ENCODE results near the gene DGCR6.
"Not testable (repeated sequence)": the region's sequence is repeated elsewhere in the genome, so short reads cannot be mapped to it uniquely, and the experiment has no call there.

Gene DGCR6

DNA sequence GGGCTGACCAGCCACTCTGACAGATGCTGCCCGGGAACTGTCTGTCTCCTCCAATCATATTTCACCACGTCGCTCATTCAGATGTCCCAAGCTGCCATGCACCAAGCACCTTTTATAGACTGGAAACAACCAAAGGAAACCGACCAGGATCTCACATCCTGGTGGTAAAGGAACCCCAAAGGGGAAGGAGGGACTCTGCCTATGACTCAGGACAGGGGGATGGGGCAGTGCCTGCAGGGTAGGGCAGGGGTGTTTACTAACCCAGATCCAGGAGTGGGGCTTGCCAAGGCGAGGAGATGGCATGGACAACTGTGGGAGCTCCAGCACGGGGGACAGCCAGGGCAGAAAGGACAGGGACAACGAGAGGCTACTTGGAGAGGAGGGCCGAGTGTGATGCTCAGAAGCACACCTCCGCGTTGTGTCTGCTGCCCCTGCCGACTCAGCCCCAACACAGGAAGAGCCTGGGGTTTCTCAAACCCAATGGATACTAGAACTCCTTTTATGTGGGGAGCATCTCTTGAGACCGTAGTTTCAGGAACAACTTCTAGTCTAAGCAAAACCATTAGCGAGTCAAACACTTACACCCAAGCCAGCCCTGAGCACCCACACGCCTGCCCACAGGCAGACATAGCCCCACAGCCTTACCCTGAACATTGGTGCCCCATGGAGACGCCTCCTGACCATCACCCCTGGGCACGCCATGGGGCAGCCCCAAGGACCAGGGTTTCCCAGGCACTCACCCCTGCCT is 26.0 kb downstream of the DGCR6 start:
- DNase-seq: no peak

- no peak for DNase-seq
Measured at GRCh38 chr22:18933914-18934313, 27.8 kb downstream of the DGCR6 start.

DNA sequence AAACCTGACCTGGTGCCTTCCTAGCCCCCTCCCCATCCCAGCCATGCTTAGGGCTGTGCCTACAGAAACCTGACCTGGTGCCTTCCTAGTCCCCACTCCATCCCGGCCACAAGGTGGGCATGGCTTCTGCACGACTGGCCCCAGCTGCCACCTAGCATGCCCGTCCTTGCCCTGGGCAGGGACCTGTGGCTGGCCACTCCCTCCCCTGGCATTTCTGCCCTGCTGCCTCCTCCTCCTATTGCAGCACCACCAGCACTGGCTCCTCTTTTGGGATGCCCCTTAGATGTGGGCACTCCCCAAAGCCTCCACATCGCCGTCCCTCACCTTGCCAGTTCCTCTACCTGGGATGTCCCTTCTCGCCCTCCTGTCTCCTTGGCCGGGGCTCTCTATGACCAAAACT is 28.6 kb downstream of the DGCR6 start:
- not testable (repeated sequence) for DNase-seq

GRCh38 chr22:18935889-18936529 is 29.9 kb downstream of the DGCR6 start, which contains the start of gene PRODH:
Gene PRODH, minus strand, starts transcription at chr22:18936293. Its CDS starts 6 bp downstream, at chr22:18936287.
- DNase-seq: no peak

- not testable (repeated sequence) for DNase-seq
Measured at GRCh38 chr22:18938691-18939090, 32.6 kb downstream of the DGCR6 start.

- not testable (repeated sequence) for DNase-seq
Measured at GRCh38 chr22:18947105-18947504, 41.0 kb downstream of the DGCR6 start.

- DNase-seq: no peak
Measured at GRCh38 chr22:18947905-18948304, 41.8 kb downstream of the DGCR6 start.

DNA sequence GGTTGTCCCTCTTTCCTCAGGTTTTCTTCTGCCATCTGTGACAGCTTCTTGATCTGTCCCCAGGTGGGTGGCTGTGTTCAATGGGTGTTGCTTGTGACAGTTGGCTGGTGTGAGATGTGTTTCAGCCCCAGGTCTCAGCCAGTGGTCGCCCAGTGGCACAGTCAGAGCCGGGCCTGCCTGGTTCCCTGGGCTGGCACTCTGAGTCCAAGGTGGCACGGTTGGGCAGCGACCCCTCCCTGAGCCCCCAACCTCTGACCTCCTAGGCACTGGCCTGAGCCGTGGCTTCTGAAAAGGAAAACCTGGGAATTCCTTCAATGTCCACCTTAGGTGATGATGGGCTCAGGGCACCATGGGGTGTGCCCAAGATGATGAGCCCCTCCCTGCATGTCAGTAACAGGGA is 44.0 kb downstream of the DGCR6 start:
- no peak for DNase-seq

GRCh38 chr22:18952022-18952421 is 45.9 kb downstream of the DGCR6 start:
- no peak for DNase-seq

DNA sequence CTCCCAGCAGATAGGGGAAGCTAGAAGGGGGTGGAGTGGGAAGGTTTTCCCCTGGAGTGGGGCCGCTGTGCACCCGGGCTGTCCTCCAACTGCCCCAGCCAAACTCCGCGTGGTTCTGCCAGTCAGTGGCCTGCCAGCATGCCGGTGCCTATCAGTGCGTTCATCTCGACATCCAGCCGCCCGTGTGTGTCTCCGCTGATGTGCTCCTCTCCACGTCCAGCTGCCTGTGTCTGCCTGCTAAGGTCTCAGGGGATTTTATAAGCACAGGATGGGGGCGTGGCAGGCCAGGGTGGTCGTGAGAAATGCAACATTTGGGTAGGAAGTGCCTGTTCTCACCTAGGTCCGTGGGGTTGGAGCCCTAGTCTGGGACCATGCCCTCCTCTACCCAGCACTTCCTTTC is 47.0 kb downstream of the DGCR6 start:
- not testable (repeated sequence) for DNase-seq

- peak; percentile 18 to 44 (median 40) for DNase-seq
Measured at GRCh38 chr22:18954303-18954989, 48.3 kb downstream of the DGCR6 start.

DNA sequence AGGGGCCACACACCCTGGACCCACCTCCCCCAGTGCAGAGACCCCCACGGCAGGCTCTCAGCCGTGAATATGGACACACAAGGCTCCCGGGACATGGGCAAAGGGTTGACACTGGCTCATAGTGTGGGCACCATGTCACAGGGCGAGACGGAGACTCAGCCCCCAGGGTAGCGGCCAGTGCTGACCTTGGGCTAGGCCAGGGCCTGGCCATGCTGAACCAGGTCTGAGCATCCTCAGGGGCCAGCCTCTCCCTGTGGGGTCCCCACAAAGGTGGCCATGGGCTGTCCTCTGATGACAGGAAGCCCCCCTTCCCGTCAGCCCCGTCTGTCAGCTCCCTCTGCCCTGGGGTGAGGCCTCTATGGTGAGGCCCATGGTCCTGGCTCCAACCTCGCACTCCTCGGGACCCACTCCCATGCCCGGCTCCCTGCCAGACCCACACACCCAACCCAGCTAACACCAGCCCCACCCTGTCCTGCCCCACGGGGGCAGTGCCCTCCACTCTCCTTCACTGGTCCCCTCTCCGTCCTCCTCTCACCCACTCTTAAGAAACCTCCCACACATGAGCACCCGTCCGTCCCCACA is 49.0 kb downstream of the DGCR6 start:
- DNase-seq: no peak

GRCh38 chr22:18955696-18956095 is 49.6 kb downstream of the DGCR6 start:
- no peak for DNase-seq

DNA sequence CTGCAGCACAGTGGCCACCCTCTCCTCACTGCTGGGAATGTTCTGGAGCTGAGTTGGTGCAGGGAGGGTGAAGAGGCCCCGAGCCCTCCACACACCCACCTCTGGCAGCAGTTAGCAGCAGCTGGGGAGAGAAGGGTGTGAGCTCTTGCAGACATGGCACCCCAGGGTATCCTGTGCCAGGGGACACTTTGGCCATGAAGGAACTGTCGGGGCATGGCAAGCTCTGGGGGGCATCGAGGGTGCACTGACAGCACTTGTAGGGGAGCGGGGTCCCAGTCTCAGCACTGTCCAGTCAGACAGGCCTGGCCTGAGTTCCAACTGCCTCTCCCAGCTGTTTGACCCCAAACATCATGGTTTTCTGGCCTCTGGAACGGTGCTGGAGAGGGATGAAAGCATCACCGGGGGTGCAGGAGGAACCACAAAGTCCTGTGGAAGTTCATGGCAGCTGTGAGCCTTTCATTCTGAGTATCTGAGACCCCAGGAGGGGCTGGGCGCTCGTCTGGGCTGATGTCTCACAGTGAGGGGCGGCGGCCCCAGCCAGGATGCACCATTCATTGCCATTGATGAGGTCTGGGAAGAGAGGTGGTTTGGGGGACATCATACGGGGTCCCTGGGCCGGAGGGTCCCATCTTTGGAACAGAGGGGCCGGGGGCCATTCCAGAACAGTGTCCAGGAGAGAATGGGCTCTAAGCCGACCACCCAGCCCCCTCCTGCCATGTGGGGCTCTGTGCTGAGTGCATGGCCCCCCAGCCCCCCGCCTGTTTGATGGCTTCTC is 50.2 kb downstream of the DGCR6 start:
- DNase-seq: not testable (repeated sequence)

DNA sequence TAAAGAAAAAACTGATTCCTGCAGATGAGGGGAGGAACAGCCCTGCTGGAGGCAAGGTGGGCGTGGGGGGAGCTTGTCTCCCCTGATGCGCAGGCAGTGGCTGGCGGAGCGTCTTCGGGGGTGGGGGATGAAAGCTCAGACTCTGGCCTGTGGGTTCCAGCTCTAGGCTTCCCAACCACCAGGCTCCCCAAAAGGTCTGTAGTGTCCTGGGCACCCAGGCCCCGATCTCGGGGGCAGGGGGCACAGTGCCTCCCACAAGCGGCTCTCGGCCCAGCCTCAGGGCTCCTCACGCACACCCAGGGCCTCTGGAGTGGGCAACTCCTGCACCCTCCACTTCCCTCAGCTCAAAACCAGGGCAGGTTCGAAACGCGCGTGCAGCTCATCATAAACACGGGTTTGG is 50.8 kb downstream of the DGCR6 start:
- not testable (repeated sequence) for DNase-seq

GRCh38 chr22:18957621-18958320 is 51.7 kb downstream of the DGCR6 start:
- not testable (repeated sequence) for DNase-seq

GRCh38 chr22:18958321-18958705 is 52.2 kb downstream of the DGCR6 start:
- not testable (repeated sequence) for DNase-seq

DNA sequence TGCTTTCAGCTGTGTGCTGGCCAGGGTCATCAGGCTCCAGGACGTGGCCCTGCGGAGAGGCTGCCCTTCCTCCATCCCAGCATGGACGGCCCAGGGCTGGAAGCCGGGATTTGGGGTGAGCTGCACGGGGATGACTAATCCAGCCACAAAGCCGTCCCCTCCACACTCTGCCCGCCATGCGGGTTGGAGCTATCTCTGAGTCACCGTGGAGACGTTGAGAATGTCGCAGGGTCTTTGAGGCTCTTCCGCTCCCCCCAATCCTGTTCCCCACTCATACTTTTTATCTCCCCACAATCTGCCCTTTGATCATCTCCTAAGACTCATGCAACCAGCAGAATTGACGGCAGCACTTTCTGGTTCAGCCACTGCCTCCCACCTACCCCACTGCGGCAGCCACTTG is 52.6 kb downstream of the DGCR6 start:
- DNase-seq: not testable (repeated sequence)

DNA sequence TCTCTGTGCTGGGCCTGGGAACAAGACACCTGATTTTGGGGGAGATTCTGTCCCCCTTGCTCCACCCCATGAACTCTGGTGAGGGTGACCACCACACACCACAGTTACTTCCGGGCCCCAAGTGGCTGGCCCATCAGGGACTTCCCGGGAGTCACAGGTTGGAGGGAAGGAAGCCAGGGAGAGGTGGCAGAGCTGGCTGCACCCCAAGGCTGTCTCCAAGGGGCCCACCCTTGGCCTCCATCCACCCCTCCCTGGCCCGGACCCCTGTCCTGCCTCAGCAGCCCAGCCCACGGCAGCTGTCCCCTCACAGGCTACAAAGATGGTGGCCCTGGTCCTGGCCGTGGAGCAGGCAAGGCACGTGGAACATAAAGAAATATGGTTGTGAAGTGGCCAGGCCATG is 53.1 kb downstream of the DGCR6 start:
- DNase-seq: not testable (repeated sequence)

- not testable (repeated sequence) for DNase-seq
Measured at GRCh38 chr22:18959741-18960140, 53.6 kb downstream of the DGCR6 start.

DNA sequence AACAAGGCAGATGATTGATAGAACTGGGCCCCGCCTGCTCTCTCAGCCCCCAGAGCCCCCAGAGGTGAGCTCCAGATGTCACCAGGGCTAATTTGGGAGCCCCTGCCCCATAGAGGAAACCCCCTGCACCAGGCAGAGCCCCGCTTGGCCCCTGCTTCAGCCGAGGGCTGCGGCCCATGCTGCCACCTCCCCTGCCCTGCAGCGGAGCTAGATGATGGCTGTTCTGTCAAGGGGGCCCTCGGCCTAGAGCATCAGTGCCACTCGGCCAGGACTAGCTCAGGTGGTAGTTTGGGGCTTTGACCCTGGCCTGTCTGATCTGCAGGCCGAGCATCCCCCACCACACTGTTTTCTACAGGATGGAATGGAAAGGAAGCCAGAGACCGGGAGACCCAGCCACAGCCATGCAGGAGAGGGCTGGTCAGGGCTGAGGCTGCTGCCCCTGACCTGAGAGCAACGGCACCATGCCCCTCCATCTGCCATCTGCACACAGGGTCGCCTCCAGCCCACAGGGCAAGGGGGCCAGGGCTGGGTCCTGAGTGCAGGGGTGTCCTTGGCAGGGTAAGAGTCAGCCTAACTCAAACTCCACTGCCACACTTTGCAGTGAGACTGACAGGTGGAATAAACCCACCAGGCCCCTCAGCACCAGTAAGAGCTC is 54.2 kb downstream of the DGCR6 start:
- DNase-seq: not testable (repeated sequence)

Measured in T-helper 1 cell (primary cell).